Activated CD8-positive, alpha-beta memory T cell treated with anti-CD3 and anti-CD28 coated beads for 24 hours (primary cell): ENCODE measurements around the gene KCNK10.

Experiments
- DNase-seq: peaks from one replicate; pipeline ENCODE4 v3.0.0-alpha.2; 2020

KCNK10 gene

DNA sequence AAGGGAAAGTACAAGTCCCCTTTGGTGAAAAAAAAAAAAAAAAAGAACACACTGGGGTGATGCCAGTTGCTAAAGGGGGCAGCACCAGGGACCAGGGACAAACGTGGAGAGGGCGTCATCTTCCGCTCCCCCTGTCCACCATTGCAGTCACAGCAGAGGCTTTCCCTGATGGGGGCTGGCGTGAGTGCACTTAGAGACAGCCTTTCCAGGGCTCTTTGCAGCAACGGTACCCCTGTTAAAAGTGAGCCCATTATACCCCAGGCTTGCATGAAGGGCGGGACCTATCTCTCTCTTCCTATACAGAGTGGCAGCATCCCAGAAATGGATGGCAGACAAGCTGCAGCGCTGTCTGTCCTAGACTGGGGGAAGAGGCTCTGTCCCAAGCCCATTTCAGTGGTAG, 155.0 kb downstream of the KCNK10 start:
- DNase-seq = no peak

DNA sequence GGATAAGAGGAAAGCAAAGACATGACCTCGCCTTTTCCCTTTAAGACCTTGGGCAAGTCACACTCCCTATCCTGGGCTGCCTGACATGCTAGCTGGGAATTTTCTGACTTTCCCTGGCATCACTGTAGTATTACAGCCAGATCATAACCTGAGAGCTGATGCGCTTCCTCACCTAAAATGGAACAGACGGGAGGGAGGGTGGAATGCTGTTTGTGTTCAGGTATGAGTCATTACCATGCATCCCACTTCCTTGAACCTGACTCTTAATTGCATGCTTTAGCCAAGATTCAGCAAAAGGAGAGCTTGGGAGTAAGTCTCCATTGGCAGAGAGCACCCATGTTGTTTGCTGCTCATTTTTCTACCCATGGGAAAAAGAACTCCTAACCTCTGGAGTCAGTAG, 156.5 kb downstream of the KCNK10 start:
- no peak for DNase-seq

DNA sequence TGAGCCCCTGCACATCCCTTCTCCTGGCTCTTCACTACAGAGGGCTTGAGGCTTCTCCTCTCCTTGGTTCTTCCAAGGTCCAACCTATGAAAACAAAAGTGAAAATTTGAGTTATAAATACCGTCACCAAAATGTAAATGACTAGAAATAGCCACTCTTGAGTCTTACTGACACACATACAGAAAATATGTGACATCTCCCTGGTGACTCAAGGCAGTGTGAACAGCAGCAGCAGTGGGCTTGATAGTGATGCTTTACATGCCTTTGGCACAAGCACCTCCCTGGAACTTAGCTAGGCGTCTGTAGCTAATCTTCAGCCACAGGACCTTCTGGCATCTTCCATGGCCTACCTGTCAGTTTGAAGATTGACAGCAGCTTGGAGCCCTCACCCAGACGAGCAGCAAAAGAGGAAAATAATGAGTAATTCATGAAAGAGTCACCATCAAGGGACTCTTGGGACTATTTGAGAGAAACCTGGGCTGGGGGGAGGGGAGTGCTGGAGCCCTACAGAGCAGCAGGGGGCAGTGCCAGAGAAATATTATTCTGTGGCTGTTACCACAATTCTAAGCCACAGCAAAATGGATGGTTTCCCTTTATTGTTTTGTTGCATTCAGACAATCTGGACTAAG, 158.0 kb downstream of the KCNK10 start:
- DNase-seq = no peak

DNA sequence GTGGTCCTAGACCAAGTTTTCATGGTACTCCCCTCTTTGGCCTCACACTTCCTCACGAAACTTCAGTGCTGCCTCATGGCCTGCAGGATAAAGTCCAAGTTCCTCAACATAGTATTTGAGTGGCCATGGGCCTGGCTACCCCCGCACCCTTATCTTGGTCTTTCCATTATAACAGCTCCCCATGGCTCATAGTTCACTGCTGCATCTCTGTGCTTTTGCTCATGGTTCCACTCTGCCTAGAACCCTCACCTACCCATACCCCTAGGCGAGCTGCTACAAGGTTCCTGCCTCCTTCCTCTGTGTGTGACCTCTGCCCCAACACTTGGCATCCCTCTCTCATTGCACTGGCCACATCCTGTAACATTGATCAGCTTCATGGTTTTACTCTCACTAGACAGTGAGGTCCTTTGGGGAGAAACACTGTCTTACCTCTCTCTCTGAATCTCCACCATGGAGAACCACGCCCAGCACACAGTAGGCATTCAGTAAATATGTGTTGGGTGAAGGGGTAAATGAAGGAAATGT, 159.3 kb downstream of the KCNK10 start:
- no peak for DNase-seq

DNA sequence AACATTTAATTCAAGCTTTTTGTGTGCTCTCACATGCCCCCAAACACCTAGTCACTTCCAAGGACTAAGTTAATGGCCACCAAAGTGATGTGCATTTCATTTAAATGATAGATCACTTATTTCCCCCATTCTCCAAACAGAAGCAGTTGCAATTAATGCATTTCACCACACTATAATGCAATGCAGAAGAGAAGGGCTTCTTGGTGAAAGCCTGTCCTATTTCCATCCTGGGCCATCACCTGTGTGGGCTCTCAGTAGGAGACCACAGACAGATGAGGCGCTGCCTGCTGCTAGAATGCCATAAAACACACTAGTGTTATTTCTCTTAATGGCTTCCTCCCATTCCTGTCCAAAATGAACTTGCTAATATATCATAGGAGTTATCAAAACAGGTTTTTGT, 166.9 kb downstream of the KCNK10 start:
- DNase-seq = no peak

DNA sequence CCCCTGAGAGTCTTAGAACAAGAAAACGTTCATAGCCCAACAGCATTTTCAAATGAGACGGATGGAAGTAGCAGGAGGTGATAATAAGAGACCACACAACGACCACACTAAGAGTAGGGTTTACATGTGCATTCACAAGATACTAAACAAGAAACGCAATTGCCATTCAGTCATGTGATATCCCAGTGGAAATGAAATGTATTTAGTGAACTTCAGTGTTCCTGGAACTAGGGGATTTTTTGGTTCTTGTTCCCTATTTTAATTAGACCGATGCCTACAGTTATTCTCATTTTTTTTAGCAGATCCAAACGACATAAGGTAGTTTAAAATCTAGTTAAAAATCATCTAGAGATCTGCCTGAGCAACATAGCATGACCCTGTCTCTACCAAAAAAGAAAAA, 168.1 kb downstream of the KCNK10 start:
- DNase-seq = no peak

DNA sequence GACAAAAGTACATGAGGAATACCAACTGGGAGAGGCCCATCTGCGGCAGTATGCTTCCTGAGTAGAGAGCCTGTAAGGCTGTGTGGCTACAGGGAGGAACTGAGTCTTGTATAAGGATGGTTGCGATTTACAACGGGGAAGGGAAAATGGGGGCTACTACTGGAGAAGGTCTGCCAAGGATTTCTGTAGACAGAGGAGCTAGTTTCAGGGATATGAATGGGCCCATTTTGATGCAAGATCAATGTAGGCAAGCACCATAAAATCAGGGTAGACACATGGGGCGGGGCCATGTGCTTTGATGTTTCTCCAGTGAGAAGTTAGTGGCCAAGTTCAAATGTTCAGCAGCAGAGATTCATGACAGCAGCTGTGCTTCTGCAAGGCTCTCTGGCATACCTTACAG, 168.7 kb downstream of the KCNK10 start:
- no peak for DNase-seq

DNA sequence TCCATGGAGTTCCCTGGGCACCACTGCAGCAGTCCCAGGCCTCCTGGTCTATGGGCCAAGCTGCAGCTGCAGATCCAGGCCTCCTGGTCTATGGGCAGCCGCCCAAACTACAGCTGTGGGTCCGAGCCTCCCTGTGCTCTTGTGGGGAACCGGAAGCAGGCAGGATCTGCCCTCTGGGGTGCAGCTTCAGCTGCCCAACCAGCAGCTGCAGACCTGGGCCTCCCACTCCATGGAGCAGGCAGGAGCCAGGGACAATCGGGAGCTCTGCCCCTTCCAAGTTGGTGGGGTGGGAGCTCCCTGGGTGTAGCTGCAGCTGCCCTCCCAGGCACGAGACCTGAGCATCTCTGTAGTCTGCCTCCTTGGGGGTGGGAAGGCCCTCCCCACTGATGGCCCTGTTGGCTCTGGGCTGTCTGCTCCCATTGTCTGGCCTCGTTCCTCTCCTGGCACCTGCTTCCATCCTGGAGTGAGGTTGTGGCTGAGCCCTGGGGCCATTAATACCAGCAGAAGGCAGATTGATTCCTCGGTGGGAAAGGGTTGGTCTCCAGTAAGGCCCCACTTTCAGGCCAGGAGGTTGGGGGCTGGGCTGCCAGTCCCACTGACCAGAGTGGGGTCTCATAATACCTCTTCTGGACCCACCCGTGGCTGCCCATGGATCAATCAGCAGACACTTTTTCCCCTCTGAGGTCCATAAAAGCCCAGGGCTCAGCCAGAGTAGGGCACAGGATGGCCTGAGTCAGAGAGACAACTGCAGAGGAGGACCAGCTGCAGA, 176.0 kb downstream of the KCNK10 start:
- DNase-seq = no peak

DNA sequence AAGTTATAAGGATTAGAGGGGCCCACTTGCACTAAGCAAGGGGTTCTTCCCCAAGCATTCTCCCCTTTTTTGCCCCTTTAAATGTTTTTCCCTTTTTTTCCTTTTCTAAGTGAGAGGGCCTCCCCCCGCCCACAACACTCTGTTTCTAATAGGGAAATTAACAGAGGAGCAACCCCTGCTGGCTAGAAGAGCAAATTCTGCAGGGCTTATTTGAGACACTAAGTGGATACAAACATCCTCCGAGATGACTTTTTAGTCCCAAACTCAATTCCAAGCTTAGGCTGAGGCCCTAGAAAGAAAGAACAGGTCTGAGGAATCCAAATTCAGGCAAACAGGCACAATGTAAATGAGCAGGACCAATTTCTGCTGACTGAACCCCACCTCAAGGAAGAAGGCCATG, 179.3 kb downstream of the KCNK10 start:
- DNase-seq = no peak

DNA sequence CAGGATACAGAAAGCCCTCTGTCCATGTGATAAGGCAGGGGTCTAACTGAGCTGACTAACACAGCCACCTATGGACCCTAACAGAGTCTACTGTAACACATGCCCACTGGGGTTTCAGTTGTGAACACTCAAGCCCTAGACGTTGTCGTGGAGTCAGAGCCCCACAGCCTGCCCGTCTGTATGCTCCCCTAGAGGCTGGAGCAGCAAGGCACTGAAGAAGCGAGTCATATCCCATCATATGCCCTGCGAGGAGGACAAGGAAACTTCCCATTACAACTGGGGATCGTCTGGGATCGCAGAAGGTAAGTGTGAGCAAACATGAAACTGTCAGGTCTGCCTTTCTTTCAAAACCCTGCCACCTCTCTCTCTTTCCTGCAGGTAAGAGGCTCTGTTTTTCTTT, 180.1 kb downstream of the KCNK10 start:
- DNase-seq = no peak

DNA sequence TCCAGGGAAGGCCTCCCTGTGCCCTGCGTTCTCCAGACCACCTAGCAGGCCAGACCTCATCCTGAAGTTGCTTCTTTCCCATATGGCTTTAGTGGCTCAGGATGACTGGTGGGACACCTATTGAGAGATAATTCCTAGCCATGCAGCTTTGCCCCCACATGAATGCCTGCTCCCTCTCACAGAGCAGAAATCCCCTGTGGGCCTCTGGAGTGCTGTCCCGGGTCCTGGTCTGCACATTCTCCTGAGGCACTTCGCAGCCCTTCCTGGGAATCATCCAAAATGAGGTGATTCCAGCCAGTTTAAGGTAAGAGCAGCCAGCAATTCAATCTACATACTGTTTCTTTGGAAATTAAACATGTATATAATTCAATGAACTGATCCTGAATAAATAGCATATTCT, 182.2 kb downstream of the KCNK10 start:
- DNase-seq = no peak

DNA sequence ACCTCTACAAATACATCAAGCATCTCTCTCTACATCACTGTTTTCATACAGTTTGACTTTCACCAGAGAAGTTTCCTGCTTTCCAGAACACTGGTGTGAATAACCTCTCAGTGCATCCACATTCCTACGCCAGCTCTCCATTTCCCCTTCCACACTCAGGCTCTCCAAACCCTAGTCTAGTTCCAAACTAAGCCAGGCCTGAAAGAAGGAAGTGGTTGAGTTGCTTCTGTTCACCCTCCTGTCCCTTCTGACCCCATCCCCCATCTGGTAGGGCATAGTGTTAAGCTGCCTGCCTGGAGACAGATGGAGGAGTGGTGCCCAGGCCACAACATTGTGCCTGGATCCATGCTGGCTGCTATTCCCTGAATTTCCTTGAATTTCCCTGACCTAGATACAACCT, 185.7 kb downstream of the KCNK10 start:
- no peak for DNase-seq
